ENCODE data around the gene TPM1. TPM values are rescaled to one million over a fixed set of nuclear protein-coding genes. Genes with fewer than 3 reads are reported as not detected.

TPM1 gene
- total and polyA plus RNA-seq, 10 of the 15 experiments (the other 5 are each of a cell fraction or from before 2014, with no cell fraction given), result 0.43 to 10.0 (median 2.4) TPM

DNA sequence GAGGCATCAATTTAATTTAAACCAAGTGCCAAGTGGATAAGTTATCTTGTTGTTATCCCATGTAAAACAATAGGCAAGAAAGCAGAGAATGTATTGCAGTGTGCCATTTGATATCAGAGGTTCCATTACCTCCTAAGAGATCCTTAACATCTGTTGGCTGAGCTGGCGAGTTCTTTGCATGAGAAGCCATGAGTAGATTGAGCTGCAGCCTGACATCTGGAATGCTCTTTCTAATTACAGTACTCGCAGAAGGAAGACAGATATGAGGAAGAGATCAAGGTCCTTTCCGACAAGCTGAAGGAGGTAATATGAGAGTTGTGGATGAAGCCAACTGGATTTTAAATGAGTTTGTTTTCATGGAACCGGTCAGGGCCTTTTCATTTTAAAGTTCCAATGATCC lies 19.4 kb downstream of the TPM1 start:
- no peak overlapping the region for H3K9ac ChIP-seq (ENCODE audit: control insufficient read depth, insufficient read depth, low read length)
- RAD21 ChIA-PET (ENCODE audit: unreplicated experiment), result no interaction called here

DNA sequence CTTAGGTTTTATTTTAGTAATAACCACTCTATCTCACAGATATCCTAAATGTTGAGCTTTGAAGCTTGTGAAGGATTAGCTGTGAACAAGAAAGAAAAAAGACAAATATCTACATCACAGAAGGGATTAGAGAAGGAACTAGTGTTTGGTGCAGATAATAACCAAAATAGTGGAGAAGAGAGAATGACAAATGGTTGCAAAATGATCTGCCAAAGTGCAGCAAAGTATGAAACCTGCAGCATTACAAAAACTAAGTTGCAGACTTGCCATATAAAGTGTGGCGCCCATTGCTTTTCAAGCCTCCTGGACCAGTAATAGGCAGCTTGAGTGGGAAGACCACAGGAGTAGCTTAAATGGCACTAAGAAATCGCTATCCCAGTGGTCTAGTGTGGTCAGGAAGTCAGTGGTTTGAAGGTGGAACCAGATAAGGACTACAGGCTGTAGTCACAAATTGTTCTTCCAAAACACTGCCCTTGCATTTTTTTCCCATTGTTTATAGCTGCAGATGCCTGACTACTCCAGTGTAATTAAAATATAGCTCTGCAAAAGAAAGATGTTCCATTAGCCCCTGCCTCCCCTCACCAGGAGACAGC lies 20.7 kb downstream of the TPM1 start:
- BruUV-seq (replicated peaks), result no TSS peak
- in situ Hi-C loops (cut with MboI), result no loop called here
- H3K9me3 ChIP-seq (replicated peaks; ENCODE audit: control insufficient read depth, insufficient read depth, low read length), result no peaks in the 10 kb centered on the region
- FAIRE-seq (no peak), DNase-seq (ENCODE audit: low read depth, low spot score) (no peak), ATAC-seq (no peak)
- H4K20me1 ChIP-seq (ENCODE audit: control insufficient read depth, insufficient read depth), result no peaks in the 10 kb centered on the region
- H2AFZ ChIP-seq (ENCODE audit: control insufficient read depth, low read depth, low read length), result no peak overlapping the region
- H3K4me1 ChIP-seq (ENCODE audit: control insufficient read depth, insufficient read depth, low read length), result no peaks in the 10 kb centered on the region
- no peak overlapping the region for H3K4me2 ChIP-seq (ENCODE audit: control insufficient read depth, insufficient read depth)
- SMC1A ChIA-PET (ENCODE audit: uncharacterized antibody, unreplicated experiment), result interaction anchor here (1.3 kb wide), 2 partner anchors 16 to 24 kb away, joined by 3 to 4 read pairs; no protein-coding TSS in a partner anchor
- H3K27ac ChIP-seq (ENCODE audit: control insufficient read depth, insufficient read depth), result no peak overlapping the region
- POLR2A ChIA-PET, result interaction anchor here (1.0 kb wide), 1 partner anchor 9 kb away, joined by 3 read pairs; no protein-coding TSS in a partner anchor
- CTCF ChIA-PET, result interaction anchor here (0.6 to 11.1 kb wide), 2 partner anchors 8 to 15 kb away, joined by 3 to 68 read pairs; no protein-coding TSS in a partner anchor
- no peak overlapping the region for H3K9ac ChIP-seq (ENCODE audit: control insufficient read depth, insufficient read depth, low read length)
- H3K4me3 ChIP-seq, result no peak overlapping the region
- H3K79me2 ChIP-seq (ENCODE audit: control insufficient read depth, insufficient read depth, low read length), result no peaks in the 10 kb centered on the region
- WGBS (ENCODE audit: insufficient coverage, insufficient replicate concordance, low lambda C conversion rate, missing lambda C conversion rate), result 45% methylated on average over 2 of the region's 2 CpGs
- no peaks in the 10 kb centered on the region for H3K27me3 ChIP-seq (replicated peaks in 1 of 2; ENCODE audit: control insufficient read depth in 2 of 2, insufficient read depth in 2 of 2, low read length in 1 of 2)
- no peaks in the 10 kb centered on the region for H3K36me3 ChIP-seq (ENCODE audit: control insufficient read depth in 2 of 2, insufficient read depth in 2 of 2, low read length in 1 of 2)
- intact Hi-C loops (cut with micrococcal nuclease; ENCODE audit: unreplicated experiment), result no loop called here
- RAD21 ChIA-PET (ENCODE audit: unreplicated experiment), result interaction anchor here (1.7 kb wide), 1 partner anchor 10 kb away, joined by 4 read pairs; no protein-coding TSS in a partner anchor
- no peak for TF ChIP-seq TCF12 (IDR thresholded peaks at IDR 0.05; ENCODE audit: low read depth, low read length)
- TF ChIP-seq ESRRA (IDR thresholded peaks at IDR 0.05; ENCODE audit: low read length), result no peak
- TF ChIP-seq MTA3 (IDR thresholded peaks at IDR 0.05; ENCODE audit: borderline replicate concordance, low read length), result no peak
- no peak for TF ChIP-seq SPI1 (IDR thresholded peaks at IDR 0.05; ENCODE audit: borderline replicate concordance, insufficient read depth, low read depth, low read length)
- TF ChIP-seq NRF1 (conservative IDR thresholded peaks at IDR 0.05; ENCODE audit: low read depth, low read length), result no peak
- no peak for TF ChIP-seq RB1 (IDR thresholded peaks at IDR 0.05; ENCODE audit: borderline replicate concordance)
- no peak for TF ChIP-seq CBX3 (IDR thresholded peaks at IDR 0.05; ENCODE audit: borderline replicate concordance, low read depth)
- no peak for TF ChIP-seq CTCF (IDR thresholded peaks at IDR 0.05 in 2 of 3, conservative IDR thresholded peaks at IDR 0.05 in 1 of 3; ENCODE audit: control insufficient read depth in 2 of 3, extremely low read depth in 1 of 3, insufficient read depth in 1 of 3, low read depth in 3 of 3, low read length in 3 of 3)
- TF ChIP-seq USF2 (IDR thresholded peaks at IDR 0.05; ENCODE audit: borderline replicate concordance, low read depth, low read length), result no peak
- TF ChIP-seq EP300 (IDR thresholded peaks at IDR 0.05; ENCODE audit: borderline replicate concordance in 1 of 2, control insufficient read depth in 1 of 2, low read depth in 2 of 2, low read length in 2 of 2), result no peak

More for the DNA sequence above, 19.4 kb downstream of the TPM1 start:
- no TSS peak for BruUV-seq (replicated peaks)
- Histone ChIP-seq H3K36me3 (ENCODE audit: control insufficient read depth in 2 of 2, insufficient read depth in 2 of 2, low read length in 1 of 2) (no peaks in the 10 kb centered on the region), H3K79me2 (ENCODE audit: control insufficient read depth, insufficient read depth, low read length) (no peaks in the 10 kb centered on the region), H3K4me1 (ENCODE audit: control insufficient read depth, insufficient read depth, low read length) (no peaks in the 10 kb centered on the region), H3K4me2 (ENCODE audit: control insufficient read depth, insufficient read depth) (no peak overlapping the region), H3K27ac (ENCODE audit: control insufficient read depth, insufficient read depth) (no peak overlapping the region), H3K4me3 (no peak overlapping the region), H3K27me3 (replicated peaks in 1 of 2; ENCODE audit: control insufficient read depth in 2 of 2, insufficient read depth in 2 of 2, low read length in 1 of 2) (no peaks in the 10 kb centered on the region), H3K9me3 (replicated peaks; ENCODE audit: control insufficient read depth, insufficient read depth, low read length) (no peaks in the 10 kb centered on the region), H2AFZ (ENCODE audit: control insufficient read depth, low read depth, low read length) (no peak overlapping the region), H4K20me1 (ENCODE audit: control insufficient read depth, insufficient read depth) (no peaks in the 10 kb centered on the region)
- intact Hi-C loops (cut with micrococcal nuclease; ENCODE audit: unreplicated experiment) (no loop called here), in situ Hi-C loops (cut with MboI) (no loop called here)
- ATAC-seq (no peak), DNase-seq (ENCODE audit: low read depth, low spot score) (no peak), FAIRE-seq (no peak)
- ChIA-PET SMC1A (ENCODE audit: uncharacterized antibody, unreplicated experiment) (interaction anchor here (0.6 to 1.3 kb wide), 2 partner anchors 14 to 24 kb away, joined by 3 to 4 read pairs; no protein-coding TSS in a partner anchor), POLR2A (no interaction called here), CTCF (interaction anchor here (0.5 to 11.1 kb wide), 2 partner anchors 13 to 424 kb away, joined by 3 to 68 read pairs; no protein-coding TSS in a partner anchor)
- TF ChIP-seq BHLHE40 (IDR thresholded peaks at IDR 0.05; ENCODE audit: borderline replicate concordance in 1 of 2, low read depth in 2 of 2, low read length in 1 of 2) (no peak), DPF2 (IDR thresholded peaks at IDR 0.05) (no peak), CEBPB (IDR thresholded peaks at IDR 0.05; ENCODE audit: borderline replicate concordance in 1 of 2, low read depth in 2 of 2, low read length in 2 of 2) (no peak), FOS (IDR thresholded peaks at IDR 0.05; ENCODE audit: borderline replicate concordance, extremely low read depth, insufficient read length) (no peak), MYC (IDR thresholded peaks at IDR 0.05; ENCODE audit: insufficient read depth, insufficient read length, insufficient replicate concordance, low read length, severe bottlenecking) (no peak)
- 54% methylated on average over 4 of the region's 4 CpGs for WGBS (ENCODE audit: insufficient coverage, insufficient replicate concordance, low lambda C conversion rate, missing lambda C conversion rate)

All from GM12878 (cell line).